ENCODE data around the gene MRPL12.

- TF ChIP-seq EZH2 (IDR thresholded peaks at IDR 0.05; ENCODE audit: borderline replicate concordance) (no peak), CTCF (IDR thresholded peaks at IDR 0.05; ENCODE audit: poor library complexity) (peak; percentile 9), EZH2phosphoT487 (IDR thresholded peaks at IDR 0.05; ENCODE audit: low read depth, severe bottlenecking, unreplicated experiment) (no peak)
These were observed 1.7 kb upstream of the MRPL12 start for GRCh38 chr17:81701288-81702071.

Measured in hepatocyte (in vitro differentiated cells).